GM21447 (cell line): ENCODE results near the gene IFI6.
"Not testable (repeated sequence)": the region's sequence is repeated elsewhere in the genome, so short reads cannot be mapped to it uniquely, and the experiment has no call there.

Source experiments
- ATAC-seq: cut with Tn5 transposase; IDR thresholded peaks from one replicate; pipeline ENCODE4 v1.9.1; 2021; ENCODE audit not compliant: unreplicated experiment

Gene IFI6

GRCh38 chr1:27671964-27672749, at the start of gene IFI6:
IFI6 (minus strand) TSS chr1:27672192; CDS start chr1:27669314, 2,878 bp downstream.
- peak; percentile 82 for ATAC-seq

GRCh38 chr1:27719286-27720251, 47.6 kb upstream of the IFI6 start:
- ATAC-seq = no peak

- no peak for ATAC-seq
These were observed 44.4 kb upstream of the IFI6 start for GRCh38 chr1:27716262-27716895.

- no peak for ATAC-seq
These were observed 42.0 kb upstream of the IFI6 start for GRCh38 chr1:27713869-27714513.

- no peak for ATAC-seq
These were observed 41.2 kb upstream of the IFI6 start for GRCh38 chr1:27713139-27713725.

- ATAC-seq = no peak
These were observed 38.6 kb upstream of the IFI6 start for GRCh38 chr1:27710574-27710973.

GRCh38 chr1:27705545-27705944, 33.6 kb upstream of the IFI6 start:
- no peak for ATAC-seq

- ATAC-seq = no peak
These were observed 33.0 kb upstream of the IFI6 start for GRCh38 chr1:27704958-27705357.

- not testable (repeated sequence) for ATAC-seq
These were observed 24.8 kb upstream of the IFI6 start for GRCh38 chr1:27696835-27697234.

GRCh38 chr1:27690183-27690582, 18.2 kb upstream of the IFI6 start:
- no peak for ATAC-seq

- ATAC-seq = peak; percentile 65
These were observed 17.6 kb upstream of the IFI6 start for GRCh38 chr1:27689423-27690173.

- ATAC-seq = no peak
These were observed 15.9 kb upstream of the IFI6 start for GRCh38 chr1:27687906-27688305.

- ATAC-seq = no peak
These were observed 14.4 kb upstream of the IFI6 start for GRCh38 chr1:27686223-27686990.

- ATAC-seq = no peak
These were observed 12.2 kb upstream of the IFI6 start for GRCh38 chr1:27684176-27684575.

GRCh38 chr1:27682351-27682944, 10.5 kb upstream of the IFI6 start:
- no peak for ATAC-seq

GRCh38 chr1:27681580-27681979, 9.6 kb upstream of the IFI6 start:
- ATAC-seq = not testable (repeated sequence)

- ATAC-seq = not testable (repeated sequence)
These were observed 8.3 kb upstream of the IFI6 start for GRCh38 chr1:27680225-27680791.

GRCh38 chr1:27678747-27679146, 6.8 kb upstream of the IFI6 start:
- no peak for ATAC-seq
